Left ventricle myocardium superior (tissue), 1 donor: Measurements from ENCODE around the gene LDHB. TPM values are rescaled to one million over a fixed set of nuclear protein-coding genes. Genes with fewer than 3 reads are reported as not detected.
"Not testable (repeated sequence)": the region's sequence is repeated elsewhere in the genome, so short reads cannot be mapped to it uniquely, and the experiment has no call there.

Experiments used
- ATAC-seq: fragments of 200-7000 bp; cut with Tn5 transposase; one replicate; pipeline ENCODE4 v1.9.1; 2020; ENCODE audit warnings: mild to moderate bottlenecking, moderate library complexity
- DNase-seq: peaks from one replicate; pipeline ENCODE4 v3.0.0-alpha.2; 2020
- intact Hi-C: fragments of 100-400 bp; cut with micrococcal nuclease; formaldehyde crosslinking; loops from one replicate; pipeline ENCODE4 v1.11.0; 2022
- total RNA-seq: library from RNA; stranded (reverse); fragmentation: NEBNext Ultra II Directional; extraction: Animal tissue kit (Norgen Biotek cat#: 25700); gene quantifications from one replicate; pipeline ENCODE4 v1.2.1, GENCODE V29; 2021
- donor health status: DM: no; HTN: yes; CAD: no; lungs with severe emphysema.

The LDHB gene
- total RNA-seq, 1 donor from 2014 or later: 2,127 TPM

GRCh38 chr12:21627924-21628323, 29.7 kb downstream of the LDHB start:
- peak; percentile 98 for ATAC-seq
- intact Hi-C loops: no loop called here
- DNase-seq: peak; percentile 32

- intact Hi-C loops: no loop called here
- DNase-seq (no peak), ATAC-seq (no peak)
These were observed 39.1 kb downstream of the LDHB start for GRCh38 chr12:21618566-21618965.

- ATAC-seq (no peak), DNase-seq (no peak)
- intact Hi-C loops: no loop called here
These were observed 40.6 kb downstream of the LDHB start for GRCh38 chr12:21617030-21617429.

GRCh38 chr12:21615431-21615830, 42.2 kb downstream of the LDHB start:
- intact Hi-C loops: no loop called here
- DNase-seq (no peak), ATAC-seq (no peak)

GRCh38 chr12:21614506-21614905, 43.1 kb downstream of the LDHB start:
- intact Hi-C loops: no loop called here
- no peak for DNase-seq
- ATAC-seq: no peak

- intact Hi-C loops: no loop called here
- DNase-seq: no peak
- no peak for ATAC-seq
These were observed 43.7 kb downstream of the LDHB start for GRCh38 chr12:21613931-21614330.

- intact Hi-C loops: loop anchor here (5.0 kb wide), 1 partner anchor 74 kb away; no protein-coding TSS in a partner anchor
- DNase-seq (no peak), ATAC-seq (no peak)
These were observed 49.4 kb downstream of the LDHB start for GRCh38 chr12:21608196-21608595.

- ATAC-seq: peak; percentile 61
- intact Hi-C loops: loop anchor here (5.0 kb wide), 1 partner anchor 75 kb away; no protein-coding TSS in a partner anchor
- no peak for DNase-seq
These were observed 49.9 kb downstream of the LDHB start for GRCh38 chr12:21607701-21608100.

- DNase-seq (no peak), ATAC-seq (peak; percentile 74)
- intact Hi-C loops: loop anchor here (5.0 kb wide), 1 partner anchor 76 kb away; no protein-coding TSS in a partner anchor
These were observed 51.5 kb downstream of the LDHB start for GRCh38 chr12:21606175-21606574.

GRCh38 chr12:21604245-21605101, 53.2 kb downstream of the LDHB start, which contains the start of gene GYS2:
Gene GYS2 (minus strand): TSS chr12:21604847. CDS start chr12:21604592, 255 bp downstream.
- intact Hi-C loops: loop anchor here (5.0 kb wide), 1 partner anchor 78 kb away; no protein-coding TSS in a partner anchor
- no peak for ATAC-seq
- DNase-seq: no peak

GRCh38 chr12:21602774-21603173, 54.9 kb downstream of the LDHB start:
- no peak for ATAC-seq
- intact Hi-C loops: no loop called here
- DNase-seq: no peak

GRCh38 chr12:21600196-21600595, 57.4 kb downstream of the LDHB start:
- no peak for DNase-seq
- no peak for ATAC-seq
- intact Hi-C loops: no loop called here

GRCh38 chr12:21599143-21599999, 58.3 kb downstream of the LDHB start:
- intact Hi-C loops: no loop called here
- no peak for DNase-seq
- ATAC-seq: no peak

GRCh38 chr12:21598651-21599050, 59.0 kb downstream of the LDHB start:
- intact Hi-C loops: no loop called here
- ATAC-seq (no peak), DNase-seq (no peak)

GRCh38 chr12:21595356-21595755, 62.3 kb downstream of the LDHB start:
- ATAC-seq, DNase-seq, intact Hi-C loops: not testable (repeated sequence)

GRCh38 chr12:21585485-21585884, 72.2 kb downstream of the LDHB start:
- intact Hi-C loops: no loop called here
- ATAC-seq: no peak

More at GRCh38 chr12:21585485-21585884, 72.2 kb downstream of the LDHB start:
- no peak for DNase-seq
